GM12878 (cell line): ENCODE results near the gene GRK2.

Experiments
- BMI1 ChIP-seq: fragments of 450-650 bp; IDR thresholded peaks from 2 replicates; pipeline ENCODE4 v1.6.1; 2016; ENCODE audit warnings: mild to moderate bottlenecking, moderate library complexity, borderline replicate concordance
- POLR2A ChIP-seq: IDR thresholded peaks from 2 replicates; pipeline ENCODE4 v1.6.1; 2011; ENCODE audit warnings: low read depth, mild to moderate bottlenecking, low read length

- TF ChIP-seq POLR2A (no peak; the same call in 1 of the 2 replicates), BMI1 (peak; percentile 85)
Observed at GRCh38 chr11:67240576-67241389, 25.5 kb upstream of the GRK2 start.
